ENCODE measurements around the gene PSMB10.

The PSMB10 gene

DNA sequence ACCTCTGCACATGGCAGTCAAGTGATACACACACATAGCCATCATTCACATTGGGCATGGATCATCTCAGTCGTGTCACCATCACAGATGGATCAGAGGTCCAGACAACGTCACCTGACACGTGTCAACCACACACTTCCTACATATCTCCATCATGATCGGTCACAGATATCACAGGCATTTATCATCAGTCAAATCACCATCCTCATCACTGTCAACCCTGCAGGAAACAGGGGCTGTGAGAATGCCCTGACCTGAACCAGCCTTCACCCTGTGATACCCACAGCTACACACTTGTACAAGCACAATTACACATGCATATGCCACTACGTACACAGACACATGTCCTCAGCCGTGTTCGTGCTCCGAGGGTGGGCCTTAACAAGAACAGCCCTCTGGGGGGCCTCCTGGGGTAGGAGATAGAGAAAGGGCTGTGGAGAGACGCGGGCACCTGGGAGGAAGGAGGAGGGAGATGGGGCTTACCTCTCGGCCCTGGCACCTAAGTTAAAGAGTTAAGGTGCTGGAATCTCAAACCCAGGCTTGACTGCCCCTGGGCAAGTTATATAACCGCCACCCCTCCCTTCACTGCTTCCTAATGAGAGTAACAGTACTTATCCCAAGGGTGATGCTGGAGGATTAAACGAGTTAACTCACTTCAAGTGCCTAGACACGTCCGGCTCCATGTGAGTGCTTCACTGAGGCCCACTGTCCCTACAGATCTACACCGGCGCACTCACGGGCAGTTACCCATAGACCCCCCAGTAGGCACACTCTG, 30.7 kb upstream of the PSMB10 start:
- no peak overlapping the region for H3K4me3 ChIP-seq (ENCODE audit: low read depth, low read length)
- no peak for DNase-seq (ENCODE audit: low read depth)
- TF ChIP-seq CTCF (IDR thresholded peaks at IDR 0.05; ENCODE audit: control insufficient read depth, extremely low read depth, insufficient read depth): no peak

- DNase-seq (ENCODE audit: low read depth): no peak
- no peak for TF ChIP-seq CTCF (IDR thresholded peaks at IDR 0.05; ENCODE audit: control insufficient read depth, extremely low read depth, insufficient read depth)
- H3K4me3 ChIP-seq (ENCODE audit: low read depth, low read length): no peak overlapping the region
These were observed 30.0 kb upstream of the PSMB10 start for GRCh38 chr16:67966549-67967182.

DNA sequence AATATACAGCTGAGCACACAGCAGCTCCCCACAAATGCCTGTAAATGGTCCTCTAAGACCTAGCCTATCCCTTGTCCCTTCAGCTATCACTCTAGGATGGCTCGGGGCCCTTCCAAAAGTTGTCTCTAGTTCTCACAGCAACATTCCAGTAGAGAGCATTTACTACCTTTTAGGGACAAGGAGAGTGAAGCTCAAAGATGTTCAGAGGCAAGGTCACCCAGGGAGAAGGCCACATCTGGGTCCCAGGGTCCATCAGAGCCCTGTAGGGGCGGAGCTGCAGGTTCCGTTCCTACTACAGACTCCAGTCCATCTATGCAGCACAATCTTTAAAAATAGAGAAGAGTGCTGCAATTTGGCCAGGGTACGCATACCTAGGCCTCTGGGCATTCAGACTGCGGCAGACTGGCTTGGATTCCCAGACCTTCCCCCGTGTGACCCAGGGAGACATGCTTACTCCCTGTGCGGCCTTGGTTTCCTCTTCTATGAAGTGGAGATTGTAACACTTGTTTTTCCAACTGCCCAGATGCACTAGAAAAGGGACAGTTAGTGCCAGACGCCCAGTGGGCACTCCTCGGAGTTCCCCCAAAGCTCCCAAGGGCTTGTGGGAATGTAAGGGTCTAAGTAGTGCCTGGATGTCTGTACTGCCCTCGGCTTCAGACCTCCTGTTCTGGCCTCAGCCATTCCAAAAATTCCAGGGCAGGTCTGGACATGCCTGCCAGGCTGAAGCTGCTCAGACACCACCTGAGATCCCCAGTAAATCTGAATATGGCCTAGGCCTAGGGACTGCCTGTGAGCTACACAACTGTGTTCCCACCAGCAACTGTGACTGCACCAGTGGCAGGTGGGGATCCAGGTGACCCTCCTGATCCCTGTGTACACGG, 29.3 kb upstream of the PSMB10 start:
- TF ChIP-seq CTCF (IDR thresholded peaks at IDR 0.05; ENCODE audit: control insufficient read depth, extremely low read depth, insufficient read depth): no peak
- no peak for DNase-seq (ENCODE audit: low read depth)
- H3K4me3 ChIP-seq (ENCODE audit: low read depth, low read length): no peak overlapping the region

DNA sequence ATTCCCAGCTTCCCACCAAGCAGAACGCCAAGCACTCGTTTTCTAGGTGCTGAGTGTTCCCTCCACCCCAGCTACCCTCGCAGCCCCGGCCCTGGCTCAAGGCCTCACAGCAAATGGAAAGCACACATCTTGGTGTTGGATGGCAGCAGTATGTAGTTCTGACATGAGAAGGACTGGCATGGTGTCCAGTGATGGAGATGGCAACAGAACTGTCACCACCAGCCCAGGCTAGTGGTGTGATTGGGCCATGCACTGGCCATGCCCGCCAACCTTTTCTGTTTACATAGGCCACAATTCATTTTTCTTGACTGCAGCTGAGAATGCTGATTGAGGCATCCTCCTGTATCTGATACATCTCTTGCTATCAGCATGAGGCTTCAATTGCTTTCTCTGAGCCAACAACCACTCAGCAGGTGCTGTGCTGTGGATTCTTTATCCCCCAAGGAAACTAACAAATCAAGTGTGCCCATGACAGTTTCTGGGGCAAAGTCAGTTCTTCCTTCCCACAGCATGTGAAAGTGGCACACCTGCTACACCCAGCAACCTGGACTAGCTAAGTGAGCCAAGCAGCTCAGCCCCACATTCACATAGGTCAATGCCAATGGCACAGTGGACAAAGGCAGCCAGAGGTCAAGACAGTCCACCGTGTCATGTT, 28.0 kb upstream of the PSMB10 start:
- H3K4me3 ChIP-seq (ENCODE audit: low read depth, low read length): no peak overlapping the region
- DNase-seq (ENCODE audit: low read depth): no peak
- TF ChIP-seq CTCF (IDR thresholded peaks at IDR 0.05; ENCODE audit: control insufficient read depth, extremely low read depth, insufficient read depth): no peak

- TF ChIP-seq CTCF (IDR thresholded peaks at IDR 0.05; ENCODE audit: control insufficient read depth, extremely low read depth, insufficient read depth): no peak
- DNase-seq (ENCODE audit: low read depth): no peak
- H3K4me3 ChIP-seq (ENCODE audit: low read depth, low read length): no peak overlapping the region
These were observed 27.1 kb upstream of the PSMB10 start for GRCh38 chr16:67963662-67964321.

- TF ChIP-seq CTCF (IDR thresholded peaks at IDR 0.05; ENCODE audit: control insufficient read depth, extremely low read depth, insufficient read depth): no peak
- no peak for DNase-seq (ENCODE audit: low read depth)
- H3K4me3 ChIP-seq (ENCODE audit: low read depth, low read length): no peak overlapping the region
These were observed 26.6 kb upstream of the PSMB10 start for GRCh38 chr16:67963292-67963661.
